OCI-M2 (cell line): ENCODE measurements around the gene SGPL1.

Experiments
- DNase-seq: peaks from one replicate; lab custom pipeline; 2025; ENCODE audit not compliant: unreplicated experiment; lab: John Stamatoyannopoulos, UW

SGPL1 gene

DNA sequence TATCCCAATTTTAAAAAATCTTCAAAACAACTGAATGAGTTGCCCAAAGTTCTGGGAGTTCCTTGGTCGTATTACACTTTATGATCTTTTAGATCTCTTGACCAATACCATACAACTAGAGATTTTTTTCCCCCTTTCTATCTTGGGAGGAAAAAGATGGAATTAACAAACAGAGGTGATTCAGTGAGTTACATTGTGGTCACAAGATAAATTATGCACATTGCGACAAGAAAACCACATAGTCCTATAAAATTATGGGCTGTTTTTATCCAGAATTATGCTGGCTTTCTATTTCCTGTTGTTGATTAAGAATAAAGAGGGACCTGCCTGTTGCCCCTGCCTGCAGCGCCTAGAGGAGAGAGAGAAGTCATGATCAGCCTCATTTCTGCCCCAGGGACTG is 8.2 kb upstream of the SGPL1 start:
- DNase-seq = no peak

DNA sequence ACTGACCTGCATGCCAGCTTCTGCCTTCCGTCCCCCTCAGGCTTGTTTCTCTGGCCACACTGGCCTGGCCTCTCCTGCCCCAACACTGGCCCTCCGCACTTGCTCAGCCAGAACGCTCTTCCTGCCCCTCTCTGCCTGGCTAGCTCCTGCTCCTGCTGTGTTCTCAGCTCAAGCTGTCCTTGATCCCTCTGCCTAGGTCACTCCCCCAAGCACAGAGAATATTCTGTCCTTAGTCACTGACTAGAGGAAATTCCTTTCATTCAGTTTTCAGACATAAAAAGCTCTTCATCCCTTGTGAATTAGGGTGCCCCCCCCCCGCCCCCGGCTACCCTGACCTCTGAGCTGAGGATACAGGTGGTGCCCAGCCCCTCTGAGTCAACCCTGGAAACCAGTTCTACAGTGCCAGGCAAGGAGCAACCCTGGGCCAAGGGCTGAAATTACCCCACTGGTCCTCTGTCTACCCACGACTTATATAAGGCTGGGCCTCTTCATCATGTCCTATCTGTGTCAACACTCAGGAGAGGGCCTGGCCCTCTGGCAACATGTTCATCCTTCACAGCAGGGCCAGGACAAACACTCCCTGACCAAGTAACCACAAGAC is 6.6 kb upstream of the SGPL1 start:
- DNase-seq = no peak

DNA sequence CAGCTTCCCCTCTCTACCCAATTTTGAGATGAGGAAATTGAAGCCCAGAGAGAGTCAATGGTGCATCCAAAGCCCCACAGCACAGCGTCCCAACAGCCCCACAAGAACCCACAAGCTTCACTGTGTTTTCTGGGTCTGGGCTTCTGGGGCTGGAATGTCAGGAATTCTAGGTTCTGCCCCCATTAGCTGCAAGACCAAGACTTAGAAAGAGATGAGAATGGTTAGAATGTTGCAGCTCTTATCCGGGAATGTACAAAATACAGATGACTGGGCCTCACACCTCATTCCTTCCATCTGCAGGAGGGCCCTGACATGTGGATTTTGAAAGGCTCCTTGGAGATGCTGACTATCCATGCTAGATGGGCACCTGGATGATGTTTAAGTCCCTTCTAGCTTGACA is 6.0 kb upstream of the SGPL1 start:
- no peak for DNase-seq

DNA sequence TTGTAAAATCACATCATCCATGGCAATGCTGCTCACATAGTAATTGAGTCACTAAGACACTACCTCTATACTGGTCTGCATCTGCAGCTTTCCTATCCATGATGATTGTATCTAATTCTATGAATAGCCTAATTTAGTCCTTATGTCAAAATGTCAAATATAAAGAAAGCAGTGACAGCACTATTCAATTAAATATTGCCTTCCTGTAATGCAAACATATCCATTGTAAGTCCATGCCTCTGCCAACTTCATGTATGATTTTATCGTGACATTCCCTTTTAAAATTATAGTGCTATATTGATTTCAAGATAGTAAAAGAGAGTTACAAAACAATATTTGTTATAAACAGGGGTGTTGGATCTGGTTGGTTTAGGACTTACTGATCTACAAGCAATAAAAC is 4.8 kb upstream of the SGPL1 start:
- no peak for DNase-seq

DNA sequence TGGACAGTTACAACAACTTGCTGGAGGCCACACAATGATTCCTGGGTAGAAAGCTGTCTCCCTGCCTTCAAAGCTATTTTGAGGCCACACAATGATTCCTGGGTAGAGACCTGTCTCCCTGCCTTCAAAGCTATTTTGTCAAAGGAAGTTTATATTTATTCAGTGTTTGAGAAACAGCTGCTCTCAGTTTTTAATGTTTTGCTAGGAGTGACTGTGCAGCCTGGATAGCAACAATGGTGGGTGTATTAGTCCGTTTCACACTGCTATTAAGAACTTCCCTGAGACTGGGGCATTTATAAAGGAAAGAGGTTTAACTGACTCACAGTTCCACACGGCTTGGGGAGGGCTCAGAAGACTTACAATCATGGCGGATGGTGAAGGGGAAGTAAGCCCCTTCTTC is 3.9 kb upstream of the SGPL1 start:
- DNase-seq = no peak

DNA sequence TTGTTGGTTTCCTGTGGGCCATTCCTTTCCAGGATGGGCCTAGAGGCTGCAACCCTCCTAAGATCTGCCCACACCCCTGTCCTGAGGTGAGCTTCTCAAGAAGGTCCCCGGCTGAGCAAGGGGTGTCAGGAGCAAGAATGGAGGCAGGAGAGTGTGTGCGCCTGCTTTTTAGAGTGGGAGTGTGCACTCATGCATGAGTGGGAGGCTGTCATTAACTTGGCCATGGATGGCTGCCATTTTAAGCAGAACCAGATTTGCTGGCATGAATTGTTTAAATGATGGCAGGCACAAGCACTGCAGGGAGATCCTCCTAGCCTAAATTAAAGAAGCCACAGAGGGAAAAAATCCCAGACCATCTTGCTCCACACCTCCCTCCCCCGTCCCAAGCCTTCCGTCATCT is 2.9 kb upstream of the SGPL1 start:
- no peak for DNase-seq

DNA sequence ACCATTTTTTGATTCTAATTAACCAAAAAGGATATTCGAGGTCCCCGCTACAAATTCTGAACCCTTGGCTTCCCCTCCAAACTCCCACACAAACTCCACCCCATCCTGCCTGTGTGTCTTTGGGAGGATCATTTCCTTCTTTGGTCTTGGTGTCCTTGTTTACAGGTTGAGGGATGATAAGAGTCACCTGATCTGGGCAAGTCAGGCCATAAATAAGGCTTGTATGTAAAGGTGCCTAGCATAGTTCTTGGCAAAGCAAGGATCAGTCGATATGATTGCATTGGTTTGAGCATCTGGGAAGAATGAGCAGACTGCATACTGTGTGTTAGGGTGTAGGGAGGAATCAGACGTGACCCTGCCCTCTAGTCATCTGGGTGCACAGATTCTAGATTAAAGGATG is 1.6 kb upstream of the SGPL1 start:
- no peak for DNase-seq

DNA sequence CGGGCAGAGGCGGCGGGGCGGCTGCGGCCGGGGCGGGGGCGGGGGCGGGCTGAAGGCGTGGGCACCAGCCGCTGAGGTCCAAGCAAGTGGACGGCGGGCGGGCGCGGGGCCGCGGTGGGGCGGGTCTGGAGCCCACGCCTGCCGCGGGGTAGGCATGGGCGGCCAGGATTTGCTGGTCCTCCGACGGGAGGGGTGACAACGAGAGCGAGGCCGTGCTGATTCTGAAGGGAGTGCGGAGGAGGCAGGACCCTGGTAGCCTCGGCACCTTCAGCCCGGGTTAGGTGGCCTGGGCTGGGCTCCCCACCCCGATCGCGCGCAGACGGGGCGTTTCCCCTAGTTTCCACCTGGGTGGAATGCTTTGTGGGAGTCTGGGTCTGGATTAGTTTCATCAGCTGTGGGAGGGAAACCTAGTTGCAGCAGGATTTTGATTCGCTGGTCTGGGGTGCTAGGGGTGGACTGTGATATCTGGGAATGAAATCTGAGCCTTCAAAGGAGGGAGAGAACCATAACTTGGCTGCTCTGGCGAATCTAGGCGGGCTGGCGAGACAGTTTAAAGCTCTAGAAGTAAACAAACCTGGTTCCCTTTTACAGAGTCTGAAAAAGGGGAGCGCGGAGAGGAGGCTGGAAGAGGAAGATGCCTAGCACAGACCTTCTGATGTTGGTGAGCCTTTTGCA is 609 bp downstream of the SGPL1 start:
- DNase-seq = no peak

DNA sequence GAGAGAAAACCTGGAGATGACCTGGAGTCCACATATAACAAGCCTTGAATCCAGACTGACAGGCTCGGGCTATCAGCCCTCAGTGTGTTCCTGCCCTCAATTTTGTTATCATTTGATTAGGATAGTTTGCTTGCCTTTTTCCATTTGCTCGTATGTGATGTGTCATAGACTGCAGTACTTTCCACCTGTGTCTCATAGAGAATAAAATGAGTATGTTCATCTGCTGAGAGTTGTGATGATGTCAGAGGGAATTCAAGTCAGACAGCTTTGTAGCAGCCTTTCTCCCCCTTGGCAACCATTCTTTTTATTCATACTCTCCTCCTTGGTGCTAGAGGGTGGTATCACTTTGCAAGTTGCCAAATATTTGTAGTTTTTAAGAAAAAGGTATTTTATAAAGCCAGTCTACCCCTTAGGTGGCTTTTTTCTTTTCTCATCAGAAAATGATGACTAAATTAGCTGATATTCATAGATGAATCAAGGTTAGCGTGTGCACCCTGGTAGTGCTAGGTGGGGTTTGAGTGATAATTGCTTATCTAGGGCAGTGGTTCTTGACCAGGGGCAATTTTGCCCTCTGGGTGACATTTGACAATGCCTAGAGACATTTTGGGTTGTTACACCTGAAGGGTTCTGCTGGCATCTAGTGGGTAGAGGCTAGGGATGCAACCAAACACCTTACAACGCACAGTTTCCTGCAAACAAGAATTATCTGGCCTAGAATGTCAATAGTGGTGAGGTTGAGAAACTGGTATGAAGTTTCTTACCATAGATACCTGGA is 5.4 kb downstream of the SGPL1 start:
- no peak for DNase-seq

DNA sequence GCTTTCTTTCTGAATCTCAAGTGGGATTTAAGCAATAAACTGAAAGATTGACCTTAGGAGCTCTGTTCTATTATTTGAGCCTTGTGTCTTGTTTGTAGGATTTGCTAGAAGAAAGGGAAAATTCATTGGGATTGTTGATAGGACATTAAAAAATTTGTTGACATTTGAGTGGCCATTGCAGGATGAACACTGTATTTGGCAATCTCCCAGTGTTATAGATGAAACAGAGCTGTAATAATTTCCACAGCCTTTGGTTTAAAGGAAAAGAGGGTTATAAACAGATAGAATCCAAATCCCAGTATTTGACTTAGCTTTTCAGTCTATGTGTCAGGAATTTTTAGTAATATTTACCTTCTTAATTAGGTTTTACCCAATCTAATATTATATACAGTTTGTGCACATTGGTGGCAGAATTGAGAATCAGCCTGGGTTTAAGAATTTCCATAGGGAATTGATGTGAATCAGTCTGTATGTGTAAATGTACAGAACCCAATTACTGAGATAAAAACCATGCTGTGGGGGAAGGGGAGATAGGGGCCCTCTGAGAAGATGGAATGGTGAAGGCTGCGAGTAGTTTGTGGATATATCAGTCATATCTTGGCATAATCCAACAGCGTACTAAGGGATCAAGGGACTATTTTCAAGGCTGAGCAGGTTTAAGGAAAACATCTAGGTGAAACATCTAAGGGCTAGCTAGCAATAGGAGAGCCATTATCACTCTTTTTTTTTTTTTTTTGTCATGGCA is 6.5 kb downstream of the SGPL1 start:
- DNase-seq = no peak

DNA sequence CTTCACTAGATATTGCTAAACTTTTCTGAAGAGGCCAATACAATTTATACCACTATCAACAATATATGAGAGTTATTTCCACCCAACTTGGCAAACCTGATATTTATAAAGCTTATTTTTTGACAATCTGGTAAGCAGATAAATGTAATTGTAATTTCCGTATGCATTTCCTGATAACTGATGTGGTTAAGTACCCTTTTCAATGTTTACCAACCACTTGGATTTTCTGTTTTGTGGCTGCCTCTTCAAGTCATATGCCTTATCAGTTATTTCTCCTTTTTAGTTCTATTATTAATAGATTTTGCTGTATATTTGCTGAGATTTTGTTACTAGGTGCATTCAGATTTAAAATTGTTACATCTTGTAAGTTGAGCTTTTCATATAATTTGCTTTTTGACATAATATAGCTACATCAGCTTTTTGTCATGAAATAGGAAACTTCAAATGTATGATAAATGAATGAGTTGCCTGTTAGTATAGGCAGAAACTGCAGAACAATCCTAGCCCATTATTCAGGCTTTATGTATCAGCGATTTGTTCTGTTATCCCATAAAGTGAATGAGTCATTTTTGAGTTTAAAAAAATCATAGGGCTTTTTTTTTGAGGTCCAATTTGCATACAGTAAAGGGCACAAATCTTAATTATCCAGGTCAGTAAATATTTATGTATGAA is 11.5 kb downstream of the SGPL1 start:
- DNase-seq = no peak

DNA sequence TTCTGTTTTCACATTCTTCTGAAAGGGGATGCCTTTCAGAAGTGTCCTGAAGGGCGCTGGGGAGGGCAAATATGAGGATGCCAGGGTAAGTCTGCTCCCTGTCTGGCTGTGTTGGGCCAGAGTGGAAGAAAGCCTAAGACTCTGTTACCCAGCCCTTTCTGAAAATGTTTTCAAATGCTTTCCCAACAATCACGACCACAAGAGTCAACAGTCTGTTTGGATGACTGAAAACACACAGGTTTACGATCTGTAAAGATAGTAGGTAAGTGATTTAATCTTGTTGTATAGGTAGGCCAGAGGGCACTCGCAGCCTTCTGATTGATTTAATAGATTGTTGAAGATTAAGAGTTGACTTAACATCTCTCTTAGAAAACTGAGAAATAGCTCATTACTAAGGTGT is 13.2 kb downstream of the SGPL1 start:
- no peak for DNase-seq

DNA sequence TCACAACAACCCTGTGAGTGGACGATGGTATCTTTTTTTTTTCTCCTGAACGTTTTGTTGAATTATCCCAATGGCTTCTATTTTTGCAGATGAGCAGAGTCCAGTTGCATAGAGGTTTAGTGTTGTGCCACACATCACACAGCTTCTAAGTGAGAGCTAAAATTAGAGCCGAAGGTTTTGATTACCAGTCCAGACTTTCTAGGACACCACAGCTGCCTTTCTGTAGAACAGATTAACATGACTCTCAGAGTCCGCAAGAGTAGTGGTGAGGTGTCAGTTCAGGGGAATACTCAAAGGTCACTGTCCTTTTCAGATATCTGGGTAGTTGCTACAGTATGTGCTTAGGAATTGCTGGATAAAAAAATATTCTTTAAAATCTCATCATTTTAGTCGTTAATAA is 13.8 kb downstream of the SGPL1 start:
- no peak for DNase-seq

DNA sequence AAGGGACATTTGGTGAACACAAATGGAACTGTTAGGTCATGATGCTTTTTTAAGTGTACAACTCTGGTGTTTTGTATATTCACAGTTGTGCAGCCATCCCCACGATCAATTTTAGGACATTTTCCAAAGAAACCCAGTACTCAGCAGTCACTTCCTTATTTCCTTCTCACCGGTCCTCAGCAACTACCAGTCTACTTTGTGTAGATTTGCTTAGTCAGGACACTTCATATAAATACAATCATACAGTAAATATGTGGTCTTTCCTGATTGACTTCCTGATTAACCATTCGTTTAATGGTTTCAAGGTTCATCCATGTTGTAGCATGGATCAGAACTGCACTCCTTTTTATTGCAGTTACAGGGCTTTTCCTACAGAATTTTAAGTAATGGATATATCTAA is 14.4 kb downstream of the SGPL1 start:
- DNase-seq = no peak

DNA sequence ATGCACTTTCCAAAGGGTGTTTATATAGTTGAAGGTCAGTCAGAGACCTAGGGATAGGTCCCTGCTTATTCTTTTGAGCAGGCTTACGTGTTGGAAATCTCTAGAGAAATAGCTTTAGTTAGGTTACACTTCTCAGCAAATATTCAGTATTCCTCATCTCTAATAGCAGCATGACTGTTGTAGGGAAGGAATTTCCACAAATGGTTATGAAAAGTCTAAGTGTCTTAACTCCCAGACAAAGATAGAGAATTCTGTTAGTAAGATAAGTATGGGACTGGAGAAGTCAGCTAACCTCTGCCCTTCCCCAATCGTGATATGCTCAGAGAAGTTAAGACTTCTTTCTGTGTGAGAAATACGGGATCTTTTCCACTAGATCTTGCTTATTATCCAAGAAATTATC is 16.5 kb downstream of the SGPL1 start:
- no peak for DNase-seq

DNA sequence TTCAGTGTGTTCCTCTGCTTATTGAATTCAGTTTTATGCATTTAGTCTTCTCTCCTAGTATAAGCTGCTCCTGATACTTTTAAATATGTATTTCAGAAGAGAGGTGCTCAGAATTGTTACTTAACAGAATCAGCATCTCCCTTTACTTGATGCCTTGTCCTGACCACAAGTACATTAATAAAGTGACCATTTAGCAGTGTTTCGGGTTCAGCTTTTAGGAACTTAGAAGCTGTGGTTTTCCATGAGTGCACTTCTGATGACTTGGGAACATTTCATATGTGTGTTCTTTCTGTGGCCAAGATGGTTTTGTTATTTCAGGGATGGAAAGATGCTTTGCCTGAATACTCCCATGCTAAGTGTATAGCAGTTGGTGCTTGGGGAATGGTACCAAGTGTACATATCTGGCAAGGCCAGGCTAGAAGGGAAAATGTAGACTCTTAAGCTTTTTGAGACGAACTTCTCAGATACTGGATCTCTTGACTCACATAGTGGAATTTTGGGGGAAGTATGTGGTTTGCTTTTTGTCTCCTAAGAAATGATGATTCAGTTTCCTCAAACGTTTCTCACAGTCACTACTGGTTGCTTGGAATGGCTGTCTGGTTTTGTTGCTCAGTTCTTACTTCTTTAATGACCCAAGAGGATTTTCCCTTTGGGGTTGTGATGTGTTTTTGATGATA is 17.2 kb downstream of the SGPL1 start:
- no peak for DNase-seq

DNA sequence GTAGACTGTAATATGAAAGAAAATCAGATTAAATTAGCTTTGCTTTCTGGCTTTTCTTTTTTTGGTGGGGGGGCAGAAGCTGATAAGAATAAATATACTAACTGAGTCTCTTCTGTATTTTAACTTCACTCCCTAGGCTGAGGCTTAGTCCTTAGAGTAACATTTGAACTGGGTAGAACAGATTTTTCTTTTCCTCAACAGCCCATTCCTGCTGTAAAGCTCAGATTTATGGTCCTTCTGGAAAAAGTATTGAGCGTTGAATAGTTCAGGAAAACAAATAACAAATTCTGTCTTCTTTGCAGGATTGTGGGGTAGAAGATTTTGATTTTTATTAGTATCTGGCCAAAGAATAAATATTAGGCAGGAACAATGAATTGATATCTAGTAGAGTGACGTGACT is 17.9 kb downstream of the SGPL1 start:
- no peak for DNase-seq

DNA sequence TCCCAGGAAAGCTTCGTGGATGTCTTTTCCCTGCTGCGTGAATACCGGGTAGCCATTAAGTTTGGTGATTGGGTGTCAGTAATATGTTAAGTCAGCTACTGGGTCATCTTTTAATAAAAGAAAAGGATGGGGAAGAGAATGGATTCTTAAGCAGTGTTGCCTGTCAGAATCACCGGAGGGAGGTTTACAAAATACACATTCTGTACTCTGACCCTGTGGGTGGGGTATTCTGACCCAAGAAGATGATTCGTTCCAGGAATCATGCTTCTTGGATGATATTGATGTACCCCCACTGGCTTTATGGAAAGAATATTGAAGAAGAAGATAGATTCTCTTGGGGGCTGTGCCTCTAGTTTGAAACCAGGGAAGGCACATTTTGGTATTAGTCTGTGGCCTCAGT is 18.3 kb downstream of the SGPL1 start:
- DNase-seq = no peak

DNA sequence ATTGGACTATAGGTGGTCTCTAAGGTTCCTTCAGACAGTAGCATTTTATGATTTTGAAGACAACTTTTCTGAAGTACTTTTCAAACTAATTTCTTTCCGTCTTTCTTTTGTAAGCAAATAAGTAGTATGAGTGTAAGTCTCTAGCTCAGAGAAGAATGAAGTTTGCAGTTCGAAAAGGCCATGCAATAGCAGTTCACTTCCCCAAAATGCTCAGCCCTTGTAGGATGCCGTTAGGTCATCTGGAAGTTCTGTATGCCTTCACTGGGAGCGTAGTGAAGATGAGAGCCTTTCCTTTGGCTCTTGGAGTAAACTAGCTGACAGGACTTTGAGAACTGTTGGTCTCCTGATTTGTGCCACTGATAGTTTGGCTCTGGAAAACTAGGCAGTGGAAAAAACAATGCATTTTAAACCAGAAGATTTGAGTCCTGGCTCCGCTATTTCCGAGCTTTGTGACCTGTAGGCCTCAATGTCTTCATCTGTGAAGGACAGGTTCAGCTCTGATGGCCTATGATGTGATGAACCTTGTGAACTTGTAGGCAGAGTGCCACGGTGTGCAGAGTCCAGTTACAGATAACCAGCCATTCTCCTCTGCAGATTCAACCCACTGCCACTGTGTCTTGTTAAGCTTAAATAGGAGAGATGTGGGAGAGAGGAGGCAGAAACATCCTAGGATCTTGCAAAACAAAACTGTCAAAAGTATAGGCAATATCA is 18.8 kb downstream of the SGPL1 start:
- DNase-seq = no peak

DNA sequence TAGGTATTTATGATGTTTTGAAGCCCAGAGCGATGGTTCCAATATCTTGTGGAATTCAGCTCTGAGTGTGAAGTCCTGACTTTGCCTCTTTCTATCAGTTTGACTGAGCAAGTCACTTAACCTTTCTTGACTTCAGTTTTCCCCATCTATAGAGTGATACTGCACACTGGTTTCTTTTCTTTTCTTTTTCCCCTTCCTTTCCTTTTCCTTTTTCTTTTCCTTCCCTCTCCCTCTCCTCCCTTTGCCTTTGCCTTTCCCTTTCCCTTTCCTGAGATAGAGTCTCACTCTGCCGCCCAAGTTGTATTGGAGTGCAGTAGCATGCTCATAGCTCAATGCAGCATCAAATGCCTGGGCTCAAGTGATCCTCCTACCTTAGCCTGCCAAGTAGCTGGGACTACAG is 20.6 kb downstream of the SGPL1 start:
- DNase-seq = no peak
